Stimulated activated CD4-positive, alpha-beta T cell treated with anti-CD3 and anti-CD28 coated beads, TNF-alpha, amount 100 ng/mL, for 1 hour (primary cell): ENCODE measurements around the gene GINS2.

Experiments used
- DNase-seq, 3 donors: peaks; one replicate each; pipeline ENCODE4 v3.0.0-alpha.2; 2020; ENCODE audit warnings: low read depth in 3 of 3, low spot score in 1 of 3

The GINS2 gene

GRCh38 chr16:85688586-85689284 is at the start of gene GINS2:
Gene GINS2, minus strand, starts transcription at chr16:85688954. Its CDS starts 56 bp downstream, at chr16:85688898.
- peak; percentile 78 to 84 (median 78) for DNase-seq

GRCh38 chr16:85736921-85737320 is 48.2 kb upstream of the GINS2 start:
- DNase-seq: no peak

GRCh38 chr16:85735946-85736345 is 47.2 kb upstream of the GINS2 start:
- no peak for DNase-seq

- peak; percentile 4 to 31 (median 10) for DNase-seq
These were observed 46.5 kb upstream of the GINS2 start for GRCh38 chr16:85735225-85735635.

GRCh38 chr16:85734311-85735017 is 45.7 kb upstream of the GINS2 start:
- no peak for DNase-seq

GRCh38 chr16:85733839-85734170 is 45.1 kb upstream of the GINS2 start:
- no peak for DNase-seq

GRCh38 chr16:85733155-85733838 is 44.5 kb upstream of the GINS2 start:
- DNase-seq: no peak

GRCh38 chr16:85731179-85731578 is 42.4 kb upstream of the GINS2 start:
- DNase-seq: no peak

GRCh38 chr16:85730186-85730465 is 41.4 kb upstream of the GINS2 start:
- no peak for DNase-seq

GRCh38 chr16:85729452-85730185 is 40.9 kb upstream of the GINS2 start:
- no peak for DNase-seq

- no peak for DNase-seq
These were observed 40.1 kb upstream of the GINS2 start for GRCh38 chr16:85728879-85729278.

GRCh38 chr16:85724936-85725335 is 36.2 kb upstream of the GINS2 start:
- no peak for DNase-seq

GRCh38 chr16:85724126-85724879 is 35.5 kb upstream of the GINS2 start:
- DNase-seq: no peak

- no peak for DNase-seq
These were observed 33.6 kb upstream of the GINS2 start for GRCh38 chr16:85722128-85722893.

- no peak for DNase-seq
These were observed 31.5 kb upstream of the GINS2 start for GRCh38 chr16:85720302-85720637.

GRCh38 chr16:85719605-85720301 is 31.0 kb upstream of the GINS2 start:
- no peak for DNase-seq

GRCh38 chr16:85718682-85719081 is 29.9 kb upstream of the GINS2 start:
- DNase-seq: no peak

GRCh38 chr16:85718153-85718477 is 29.4 kb upstream of the GINS2 start:
- no peak for DNase-seq

GRCh38 chr16:85717393-85718152 is 28.8 kb upstream of the GINS2 start:
- DNase-seq: peak in 2 of 3 donors; percentile 7 to 14
